SJCRH30 (cell line): Measurements from ENCODE around the gene UBE2I. TPM values are rescaled to one million over a fixed set of nuclear protein-coding genes. Genes with fewer than 3 reads are reported as not detected.

Experiments
- DNase-seq, 2 experiments: peaks; one replicate each; pipeline ENCODE4 v3.0.0-alpha.2; 2015 to 2020
- H3K27ac ChIP-seq: fragments of 250-450 bp; sonication (Bioruptor Pico); 2 replicates; pipeline ENCODE4 v1.5.1; 2020; ENCODE audit warnings: mild to moderate bottlenecking, moderate library complexity
- H3K27me3 ChIP-seq: fragments of 250-450 bp; sonication (Bioruptor Pico); 2 replicates; pipeline ENCODE4 v1.5.1; 2020; ENCODE audit warnings: mild to moderate bottlenecking, moderate library complexity
- H3K36me3 ChIP-seq: fragments of 250-450 bp; sonication (Bioruptor Pico); 2 replicates; pipeline ENCODE4 v1.5.1; 2020; ENCODE audit warnings: mild to moderate bottlenecking, moderate library complexity
- H3K4me1 ChIP-seq: fragments of 250-450 bp; sonication (Bioruptor Pico); 2 replicates; pipeline ENCODE4 v1.5.1; 2020; ENCODE audit warnings: mild to moderate bottlenecking, moderate library complexity
- H3K4me3 ChIP-seq: fragments of 250-450 bp; sonication (Bioruptor Pico); 2 replicates; pipeline ENCODE4 v1.5.1; 2020; ENCODE audit warnings: mild to moderate bottlenecking, moderate library complexity
- H3K9me3 ChIP-seq: fragments of 250-450 bp; sonication (Bioruptor Pico); replicated peaks from 2 replicates; pipeline ENCODE4 v1.5.1; 2020; ENCODE audit warnings: mild to moderate bottlenecking, moderate library complexity
- total RNA-seq: library from RNA; depleted of rRNA; stranded (reverse); fragments of >200 nt; shearing (Covaris generic); gene quantifications from 2 replicates; pipeline ENCODE4 v1.2.3, GENCODE V29; 2014

UBE2I gene
- total RNA-seq, 1 experiment from 2014 or later = 181 TPM

DNA sequence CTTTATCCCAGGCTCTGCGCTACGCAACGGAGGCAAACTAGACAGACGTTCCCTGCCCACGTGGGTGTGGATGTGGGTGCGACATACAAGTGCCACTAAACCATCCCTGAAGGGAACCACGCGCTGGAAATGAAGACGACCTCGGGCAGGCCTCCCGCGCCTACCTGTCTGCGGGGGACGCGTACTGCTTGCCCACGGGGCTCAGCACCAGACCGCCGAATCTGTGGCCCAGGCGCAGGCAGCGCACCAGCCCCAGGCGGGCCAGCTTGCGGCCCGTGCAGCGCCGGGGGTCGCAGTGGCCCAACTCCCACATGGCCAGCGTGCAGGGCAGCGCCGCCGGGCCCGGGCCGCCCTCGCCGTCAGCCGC, 41.8 kb downstream of the UBE2I start:
- H3K27me3 ChIP-seq = no peaks in the 10 kb centered on the region
- H3K9me3 ChIP-seq = no peaks in the 10 kb centered on the region
- H3K4me3 ChIP-seq = peak overlapping the region; percentile 76
- H3K36me3 ChIP-seq = no peaks in the 10 kb centered on the region; the same call in 1 of the 2 replicates
- H3K27ac ChIP-seq = no peak overlapping the region
- DNase-seq = no peak
- H3K4me1 ChIP-seq = peaks cover 7% of the 10 kb centered on the region

DNA sequence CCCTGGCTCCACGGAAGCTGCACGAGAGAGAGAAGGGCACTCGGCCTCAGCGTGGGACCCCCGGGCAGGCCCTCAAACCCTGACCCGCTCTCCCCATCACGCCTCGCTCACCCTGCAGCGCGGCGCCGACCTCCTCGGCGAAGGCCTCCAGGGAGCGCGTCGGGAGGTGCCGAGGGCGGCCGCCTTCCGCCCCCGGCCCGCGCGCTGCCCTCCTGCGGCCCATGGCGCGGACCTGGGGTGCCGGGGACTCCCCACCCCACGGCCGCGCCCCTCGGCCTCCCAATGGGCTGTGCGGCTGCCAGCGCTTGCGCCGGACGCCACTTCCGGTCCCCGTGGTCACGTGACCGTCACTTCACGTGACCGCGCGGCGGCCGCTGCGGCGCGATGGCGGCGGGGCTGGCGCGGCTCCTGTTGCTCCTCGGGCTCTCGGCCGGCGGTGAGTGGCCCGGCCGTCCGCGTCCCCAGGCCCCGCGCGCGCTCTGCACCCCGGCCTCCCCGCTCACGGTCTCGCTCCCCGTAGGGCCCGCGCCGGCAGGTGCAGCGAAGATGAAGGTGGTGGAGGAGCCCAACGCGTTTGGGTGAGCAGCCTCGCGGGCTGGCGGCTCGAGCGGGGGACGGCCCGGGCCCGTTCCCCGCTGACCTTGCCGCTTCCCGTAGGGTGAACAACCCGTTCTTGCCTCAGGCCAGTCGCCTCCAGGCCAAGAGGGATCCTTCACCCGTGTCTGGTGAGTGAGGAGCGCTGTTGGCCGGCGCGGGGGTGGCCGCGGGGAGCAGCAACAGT, 42.3 kb downstream of the UBE2I start, which contains the start of the genes GNPTG and TSR3:
TSS of gene GNPTG (plus strand) at position 350 of the 781 bp plus-strand sequence. CDS start at position 385, 35 bp downstream.
TSS of gene TSR3 (minus strand) at position 297 of the 781 bp plus-strand sequence. CDS start at position 223, 74 bp downstream.
- DNase-seq = peak; percentile 83 to 88
- no peaks in the 10 kb centered on the region for H3K9me3 ChIP-seq
- H3K4me3 ChIP-seq = peak within 1 kb of the TSS; percentile 76
- H3K4me1 ChIP-seq = peaks cover 7% of the 10 kb centered on the region
- no peaks in the 10 kb centered on the region; the same call in 1 of the 2 replicates for H3K36me3 ChIP-seq
- H3K27me3 ChIP-seq = no peaks in the 10 kb centered on the region
- H3K27ac ChIP-seq = no peak within 1 kb of the TSS

DNA sequence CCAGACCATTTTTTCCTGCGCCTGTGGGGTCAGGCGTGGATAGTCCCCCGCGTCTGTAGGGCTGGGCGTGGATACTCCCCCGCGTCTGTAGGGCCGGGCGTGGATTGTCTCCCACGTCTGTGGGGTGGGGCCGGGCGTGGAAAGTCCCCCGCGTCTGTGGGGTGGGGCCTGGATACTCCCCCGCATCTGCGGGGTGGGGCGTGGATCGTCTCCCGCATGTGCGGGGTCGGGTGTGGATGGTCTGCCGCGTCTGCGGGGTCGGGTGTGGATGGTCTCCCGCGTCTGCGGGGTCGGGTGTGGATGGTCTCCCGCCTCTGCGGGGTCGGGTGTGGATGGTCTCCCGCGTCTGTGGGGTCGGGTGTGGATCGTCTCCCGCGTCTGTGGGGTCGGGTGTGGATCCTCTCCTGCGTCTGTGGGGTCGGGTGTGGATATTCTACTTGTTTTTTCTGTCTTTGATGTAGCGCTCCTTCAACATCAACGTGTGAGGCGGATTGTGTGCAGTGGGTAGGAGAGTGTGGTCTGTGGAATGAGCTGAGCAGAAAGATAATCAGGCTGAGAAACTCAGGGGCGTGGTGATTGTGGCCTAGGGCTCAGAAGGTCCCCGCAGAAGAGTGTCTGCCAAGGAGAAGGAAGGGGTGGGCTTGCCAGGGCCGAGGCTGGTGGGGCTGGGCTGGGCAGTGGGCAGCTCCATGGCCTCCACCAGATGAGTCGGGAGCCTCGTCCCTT, 45.5 kb downstream of the UBE2I start:
- no peak overlapping the region for H3K27ac ChIP-seq
- no peak for DNase-seq
- no peak overlapping the region for H3K4me3 ChIP-seq
- H3K27me3 ChIP-seq = no peaks in the 10 kb centered on the region
- H3K9me3 ChIP-seq = no peaks in the 10 kb centered on the region
- H3K4me1 ChIP-seq = peaks cover 7% of the 10 kb centered on the region
- H3K36me3 ChIP-seq = no peaks in the 10 kb centered on the region; the same call in 1 of the 2 replicates

DNA sequence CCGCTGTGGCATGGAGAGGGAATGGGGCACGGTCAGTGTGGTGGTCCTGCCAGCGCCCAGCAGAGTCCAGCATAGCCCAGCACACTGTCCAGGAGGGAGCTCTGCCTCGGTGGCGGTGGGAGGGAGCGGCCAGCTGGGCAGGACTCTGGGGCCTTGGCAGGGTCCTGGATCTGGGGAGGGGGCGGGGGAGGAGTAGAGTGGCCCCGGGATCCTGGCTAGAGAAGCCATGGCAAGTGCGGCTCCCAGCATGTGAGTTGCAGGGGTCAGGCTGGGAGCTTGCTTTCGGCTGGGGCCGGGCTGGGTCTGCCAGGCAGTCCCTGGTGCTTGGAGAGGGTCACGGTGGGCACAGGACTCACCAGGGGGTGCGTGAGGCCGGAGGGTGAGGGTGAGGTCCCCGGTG, 46.2 kb downstream of the UBE2I start:
- no peak for DNase-seq
- Histone ChIP-seq H3K27ac (no peak overlapping the region), H3K36me3 (no peaks in the 10 kb centered on the region), H3K27me3 (no peaks in the 10 kb centered on the region), H3K9me3 (no peaks in the 10 kb centered on the region), H3K4me3 (no peak overlapping the region), H3K4me1 (peaks cover 7% of the 10 kb centered on the region)

DNA sequence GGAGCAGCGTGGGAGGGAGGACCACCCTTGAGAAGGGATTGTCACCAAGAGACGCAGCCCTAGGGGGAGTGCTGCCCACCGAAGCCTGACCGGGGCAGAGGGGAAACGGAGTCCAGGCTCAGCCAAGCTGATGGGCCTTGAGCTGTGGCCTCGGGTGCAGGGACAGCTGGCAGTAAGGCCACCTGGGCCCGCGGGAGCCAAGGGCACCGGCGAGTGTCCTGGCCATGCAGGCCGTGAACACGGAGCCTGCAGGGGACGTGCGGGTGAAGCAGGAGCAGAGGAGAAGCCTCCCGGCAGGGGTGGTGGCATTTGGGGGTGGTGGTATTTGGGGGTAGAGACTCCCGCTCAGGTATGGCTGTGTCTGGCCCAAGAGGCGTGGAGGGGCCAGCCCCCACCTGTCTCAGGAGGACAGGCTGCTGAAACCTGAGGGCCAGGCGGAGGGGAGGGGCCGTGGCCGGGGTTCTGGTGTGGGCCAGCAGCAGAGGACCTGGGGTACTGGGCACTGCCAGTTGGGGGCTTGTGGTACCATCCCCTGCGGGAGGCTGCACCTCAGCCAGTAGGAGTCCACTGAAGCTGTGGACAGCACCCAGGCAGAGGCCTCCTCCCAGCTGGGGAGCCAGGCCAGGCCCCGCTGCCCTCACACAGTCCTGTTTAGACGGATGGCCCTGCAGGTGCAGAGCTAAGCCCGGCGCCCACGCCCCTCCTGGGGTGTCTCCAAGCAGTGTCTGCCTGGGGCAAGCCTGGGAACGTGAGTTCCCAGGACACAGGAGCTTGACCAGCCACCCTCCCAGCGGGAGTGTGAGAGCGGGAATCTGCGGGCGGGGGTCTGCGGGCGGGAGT, 46.8 kb downstream of the UBE2I start:
- Histone ChIP-seq H3K4me1 (peaks cover 3% of the 10 kb centered on the region), H3K36me3 (no peaks in the 10 kb centered on the region), H3K4me3 (no peak overlapping the region), H3K27ac (no peak overlapping the region), H3K9me3 (no peaks in the 10 kb centered on the region), H3K27me3 (no peaks in the 10 kb centered on the region)
- no peak for DNase-seq

DNA sequence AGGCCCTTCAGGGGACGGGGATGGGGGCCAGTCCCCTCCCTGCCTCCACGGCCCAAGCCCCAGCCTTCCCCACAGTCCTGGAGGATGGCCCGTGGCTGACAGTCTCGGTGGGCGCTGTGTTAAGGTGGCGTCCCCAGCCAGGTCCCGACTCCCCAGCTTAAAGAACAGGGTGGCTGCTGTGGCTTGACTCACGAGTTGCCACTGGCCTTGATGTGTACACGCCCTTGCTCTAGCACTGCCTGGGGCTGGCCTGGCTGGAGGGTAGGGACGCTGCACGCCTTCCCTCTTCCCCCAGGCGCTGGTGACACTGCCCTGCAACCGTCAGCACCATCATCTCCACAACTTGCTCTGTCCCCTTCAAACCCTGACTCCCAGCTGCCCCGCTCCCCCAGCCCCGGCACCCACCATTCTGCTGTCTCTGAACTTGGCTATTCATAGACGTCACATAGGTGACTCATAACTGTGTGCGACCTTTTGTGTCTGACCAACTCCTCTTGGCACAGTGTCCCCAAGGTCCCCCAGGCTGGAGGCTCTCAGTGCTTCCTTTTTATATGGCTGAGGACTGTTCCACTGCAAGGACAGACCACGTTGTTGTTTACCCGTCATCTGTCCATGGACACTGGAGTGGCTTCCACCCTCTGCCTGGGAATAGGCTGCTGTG, 48.6 kb downstream of the UBE2I start:
- Histone ChIP-seq H3K27me3 (no peaks in the 10 kb centered on the region), H3K36me3 (peaks cover 7% of the 10 kb centered on the region; the same call in 1 of the 2 replicates)

DNA sequence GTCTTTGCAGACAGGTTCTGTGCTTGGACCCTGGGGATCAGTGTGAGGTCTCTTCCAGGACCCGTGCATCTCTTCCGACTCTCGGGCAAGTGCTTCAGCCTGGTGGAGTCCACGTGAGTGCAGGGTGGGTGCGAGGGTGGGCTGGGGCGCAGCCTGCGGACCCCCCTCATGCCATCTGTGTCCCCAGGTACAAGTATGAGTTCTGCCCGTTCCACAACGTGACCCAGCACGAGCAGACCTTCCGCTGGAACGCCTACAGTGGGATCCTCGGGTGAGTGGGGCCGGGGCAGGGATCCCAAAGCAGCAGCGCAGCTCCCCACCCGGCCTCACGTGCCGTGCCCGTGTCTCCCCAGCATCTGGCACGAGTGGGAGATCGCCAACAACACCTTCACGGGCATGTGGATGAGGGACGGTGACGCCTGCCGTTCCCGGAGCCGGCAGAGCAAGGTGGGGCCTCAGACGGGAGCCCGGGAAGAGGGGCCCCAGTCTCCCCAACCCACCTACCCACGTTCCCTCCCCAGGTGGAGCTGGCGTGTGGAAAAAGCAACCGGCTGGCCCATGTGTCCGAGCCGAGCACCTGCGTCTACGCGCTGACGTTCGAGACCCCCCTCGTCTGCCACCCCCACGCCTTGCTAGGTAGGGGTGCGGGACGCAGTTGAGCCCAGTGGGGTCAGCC, 52.4 kb downstream of the UBE2I start:
- H3K4me3 ChIP-seq = no peak overlapping the region
- peaks cover 7% of the 10 kb centered on the region for H3K4me1 ChIP-seq
- no peak overlapping the region for H3K27ac ChIP-seq
- no peak for DNase-seq
- H3K27me3 ChIP-seq = no peaks in the 10 kb centered on the region
- H3K9me3 ChIP-seq = no peaks in the 10 kb centered on the region
- H3K36me3 ChIP-seq = peaks cover 17% of the 10 kb centered on the region

More for the DNA sequence above, 48.6 kb downstream of the UBE2I start:
- Histone ChIP-seq H3K9me3 (no peaks in the 10 kb centered on the region), H3K27ac (no peak overlapping the region), H3K4me3 (no peak overlapping the region), H3K4me1 (no peaks in the 10 kb centered on the region)
- DNase-seq = no peak

DNA sequence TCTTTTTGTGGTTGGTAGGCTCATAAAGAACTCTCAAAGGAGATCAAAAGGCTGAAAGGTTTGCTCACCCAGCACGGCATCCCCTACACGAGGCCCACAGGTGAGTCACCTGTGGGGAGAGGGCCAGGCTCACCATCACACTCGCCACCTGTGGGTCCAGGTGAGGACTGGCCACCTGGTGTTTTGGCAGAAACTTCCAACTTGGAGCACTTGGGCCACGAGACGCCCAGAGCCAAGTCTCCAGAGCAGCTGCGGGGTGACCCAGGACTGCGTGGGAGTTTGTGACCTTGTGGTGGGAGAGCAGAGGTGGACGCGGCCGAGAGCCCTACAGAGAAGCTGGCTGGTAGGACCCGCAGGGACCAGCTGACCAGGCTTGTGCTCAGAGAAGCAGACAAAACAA, 53.4 kb downstream of the UBE2I start:
- Histone ChIP-seq H3K27ac (no peak overlapping the region), H3K36me3 (peaks cover 17% of the 10 kb centered on the region), H3K4me3 (no peak overlapping the region), H3K27me3 (no peaks in the 10 kb centered on the region), H3K4me1 (peaks cover 7% of the 10 kb centered on the region), H3K9me3 (no peaks in the 10 kb centered on the region)
- no peak for DNase-seq

DNA sequence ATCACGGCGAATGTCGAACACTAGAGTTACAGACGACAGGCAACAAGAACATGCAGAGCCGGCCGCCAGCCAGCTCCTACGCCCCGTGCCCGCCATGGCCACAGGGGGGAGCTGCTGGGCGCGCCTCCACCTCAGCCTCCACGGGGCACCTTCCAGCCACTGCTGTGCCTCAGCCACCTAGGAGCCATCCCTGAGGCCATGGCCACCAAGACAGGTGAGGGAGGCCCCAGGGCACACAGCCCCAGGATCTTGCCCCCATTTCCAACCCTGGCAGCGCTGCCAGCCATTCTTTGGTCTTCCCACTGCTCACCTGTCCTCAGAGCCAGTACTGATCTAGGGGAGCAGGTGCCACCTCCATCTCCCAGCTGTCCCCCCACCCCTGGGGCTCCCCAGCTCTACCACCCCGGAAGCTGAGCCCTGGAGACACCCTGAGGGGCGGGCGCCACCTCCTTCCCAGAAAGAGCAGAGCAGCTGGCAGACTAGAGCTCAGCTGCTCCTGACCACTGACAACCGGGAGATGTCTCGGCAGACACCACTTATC, 54.1 kb downstream of the UBE2I start:
- H3K9me3 ChIP-seq = no peaks in the 10 kb centered on the region
- no peaks in the 10 kb centered on the region for H3K27me3 ChIP-seq
- H3K4me3 ChIP-seq = no peak overlapping the region
- peaks cover 7% of the 10 kb centered on the region for H3K4me1 ChIP-seq
- 0 out of 2 replicates have a peak overlapping the region, but pooled peaks have one; percentile 12 for H3K27ac ChIP-seq
- peak; percentile 53 to 67 for DNase-seq
- H3K36me3 ChIP-seq = peaks cover 17% of the 10 kb centered on the region

DNA sequence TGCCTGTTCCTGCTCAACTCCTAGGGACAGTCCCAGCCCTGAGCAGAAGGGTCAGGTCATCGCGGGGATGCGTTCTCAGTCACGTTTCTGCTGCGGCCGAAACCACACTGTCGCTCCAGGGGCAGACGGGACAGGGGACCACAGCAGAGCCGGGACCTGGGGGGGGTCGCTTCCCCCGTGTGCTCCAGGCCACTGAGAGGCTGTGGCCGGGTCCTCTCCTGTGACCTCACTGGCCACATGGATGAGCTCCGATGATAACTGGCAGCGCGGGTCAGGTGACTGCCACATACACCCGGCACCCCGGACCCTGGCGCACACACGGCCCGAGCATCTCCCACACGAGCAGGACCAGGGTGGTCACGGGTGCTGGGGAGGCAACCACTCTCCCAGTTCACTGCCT, 55.1 kb downstream of the UBE2I start:
- Histone ChIP-seq H3K4me3 (no peak overlapping the region), H3K27ac (0 out of 2 replicates have a peak overlapping the region, but pooled peaks have one; percentile 10), H3K27me3 (no peaks in the 10 kb centered on the region), H3K36me3 (peaks cover 17% of the 10 kb centered on the region), H3K9me3 (no peaks in the 10 kb centered on the region), H3K4me1 (peaks cover 7% of the 10 kb centered on the region)
- DNase-seq = no peak

DNA sequence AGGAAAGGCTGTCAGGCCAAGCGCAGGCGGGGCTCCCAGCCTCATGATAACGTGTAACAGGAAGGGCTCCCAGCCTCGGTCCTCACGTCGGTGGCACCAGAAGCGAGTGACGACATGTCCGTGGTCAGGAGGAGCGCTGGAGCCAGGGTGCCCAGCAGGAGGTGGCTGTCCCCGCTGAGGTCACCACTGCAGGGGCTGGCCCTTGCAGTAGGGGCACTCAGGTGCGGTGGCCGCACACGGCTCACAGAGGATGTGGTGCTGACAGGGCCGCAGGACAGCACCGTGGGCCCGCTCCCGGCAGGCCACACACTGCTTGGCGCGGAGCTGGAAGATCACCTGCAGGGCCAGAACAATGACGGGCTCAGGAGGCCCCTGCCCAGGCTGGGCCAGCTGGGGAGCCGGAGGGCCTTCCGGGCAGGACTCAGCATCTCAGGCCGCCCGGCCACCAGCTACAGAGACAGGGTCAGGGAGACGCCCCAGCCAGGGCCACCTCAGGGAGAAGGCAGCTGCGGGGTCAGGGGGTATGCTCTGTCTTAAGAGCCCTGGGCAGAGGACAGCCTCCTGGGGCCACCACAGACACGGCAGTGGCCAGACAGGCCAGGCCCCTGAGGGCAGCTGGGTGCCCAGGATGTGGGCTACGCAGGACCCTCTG, 56.8 kb downstream of the UBE2I start:
- no peaks in the 10 kb centered on the region for H3K9me3 ChIP-seq
- H3K4me3 ChIP-seq = no peak overlapping the region
- peaks cover 7% of the 10 kb centered on the region for H3K4me1 ChIP-seq
- H3K27me3 ChIP-seq = no peaks in the 10 kb centered on the region
- H3K27ac ChIP-seq = no peak overlapping the region
- peaks cover 17% of the 10 kb centered on the region for H3K36me3 ChIP-seq
- DNase-seq = no peak

DNA sequence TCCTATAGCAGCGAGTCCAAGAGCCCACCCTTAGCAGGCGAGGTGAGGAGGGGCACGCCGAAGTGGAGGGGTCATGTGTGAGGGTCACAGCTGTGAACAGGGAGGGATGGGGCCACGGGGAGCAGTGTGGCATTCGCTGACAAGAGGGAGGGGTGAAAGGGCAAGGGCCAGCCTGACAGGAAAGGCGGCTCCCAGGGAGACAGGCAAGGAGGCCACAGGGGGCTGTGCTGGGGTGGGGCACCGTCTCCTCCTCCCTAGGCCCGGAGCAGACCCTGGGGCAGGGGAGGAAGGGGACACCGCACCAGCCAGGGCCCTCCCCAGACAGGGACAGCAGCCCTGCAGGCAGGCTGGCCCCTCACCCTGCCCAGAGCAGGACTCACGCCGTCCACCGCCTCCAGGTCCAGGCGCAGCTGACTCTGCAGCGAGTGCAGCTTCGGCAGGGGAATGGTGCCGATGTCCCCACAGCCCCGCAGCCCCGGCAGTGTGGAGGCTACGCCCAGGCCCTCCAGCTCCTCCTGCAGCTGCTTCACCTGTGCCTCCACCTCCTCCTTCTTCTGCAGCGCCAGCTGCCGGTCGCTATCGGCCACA, 57.4 kb downstream of the UBE2I start:
- no peak for DNase-seq
- peaks cover 17% of the 10 kb centered on the region for H3K36me3 ChIP-seq
- H3K27ac ChIP-seq = no peak overlapping the region
- no peak overlapping the region for H3K4me3 ChIP-seq
- no peaks in the 10 kb centered on the region for H3K27me3 ChIP-seq
- peaks cover 7% of the 10 kb centered on the region for H3K4me1 ChIP-seq
- no peaks in the 10 kb centered on the region for H3K9me3 ChIP-seq
